B cell (primary cell): ENCODE measurements around the gene NTRK3.
"Not testable (repeated sequence)": the region's sequence is repeated elsewhere in the genome, so short reads cannot be mapped to it uniquely, and the experiment has no call there.

Experiments used
- EZH2 ChIP-seq: IDR thresholded peaks from 2 replicates; pipeline ENCODE4 v1.6.1; 2012; ENCODE audit warnings: borderline replicate concordance, low read depth, mild to moderate bottlenecking, moderate library complexity, low read length; ENCODE audit not compliant: insufficient read depth, poor library complexity, severe bottlenecking
- TF ChIP-seq, protein P1 (sequence below): fragments of 200-600 bp; IDR thresholded peaks from one replicate; pipeline ENCODE4 v1.8.0; 2022; ENCODE audit warnings: antibody characterized with exemption, mild to moderate bottlenecking

DNA sequence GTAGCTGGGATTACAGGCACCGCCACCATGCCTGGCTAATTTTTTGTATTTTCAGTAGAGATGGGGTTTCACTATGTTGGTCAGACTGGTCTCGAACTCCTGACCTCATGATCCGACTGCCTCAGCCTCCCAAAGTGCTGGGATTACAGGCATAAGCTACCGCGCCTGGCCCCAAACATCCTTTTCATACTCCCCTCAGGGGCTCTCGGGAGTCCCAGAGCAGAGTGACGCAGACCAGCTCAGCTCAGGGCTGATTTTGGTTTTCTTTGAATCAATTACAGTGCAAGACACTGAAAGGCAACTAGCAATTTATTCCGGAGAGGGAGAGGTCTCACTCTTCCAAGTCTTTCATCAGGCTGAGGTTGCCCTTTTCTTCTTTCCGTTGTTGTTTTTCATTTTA is 184.4 kb downstream of the NTRK3 start:
- TF ChIP-seq, protein P1, sequence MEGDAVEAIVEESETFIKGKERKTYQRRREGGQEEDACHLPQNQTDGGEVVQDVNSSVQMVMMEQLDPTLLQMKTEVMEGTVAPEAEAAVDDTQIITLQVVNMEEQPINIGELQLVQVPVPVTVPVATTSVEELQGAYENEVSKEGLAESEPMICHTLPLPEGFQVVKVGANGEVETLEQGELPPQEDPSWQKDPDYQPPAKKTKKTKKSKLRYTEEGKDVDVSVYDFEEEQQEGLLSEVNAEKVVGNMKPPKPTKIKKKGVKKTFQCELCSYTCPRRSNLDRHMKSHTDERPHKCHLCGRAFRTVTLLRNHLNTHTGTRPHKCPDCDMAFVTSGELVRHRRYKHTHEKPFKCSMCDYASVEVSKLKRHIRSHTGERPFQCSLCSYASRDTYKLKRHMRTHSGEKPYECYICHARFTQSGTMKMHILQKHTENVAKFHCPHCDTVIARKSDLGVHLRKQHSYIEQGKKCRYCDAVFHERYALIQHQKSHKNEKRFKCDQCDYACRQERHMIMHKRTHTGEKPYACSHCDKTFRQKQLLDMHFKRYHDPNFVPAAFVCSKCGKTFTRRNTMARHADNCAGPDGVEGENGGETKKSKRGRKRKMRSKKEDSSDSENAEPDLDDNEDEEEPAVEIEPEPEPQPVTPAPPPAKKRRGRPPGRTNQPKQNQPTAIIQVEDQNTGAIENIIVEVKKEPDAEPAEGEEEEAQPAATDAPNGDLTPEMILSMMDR, result not testable (repeated sequence)
- not testable (repeated sequence) for TF ChIP-seq EZH2
